WTC11 (cell line): ENCODE measurements around the gene MYLK2. TPM values are rescaled to one million over a fixed set of nuclear protein-coding genes. Genes with fewer than 3 reads are reported as not detected.

Source experiments
- ATAC-seq: fragments of 200-7000 bp; cut with Tn5 transposase; 2 replicates; pipeline ENCODE4 v1.10.0; 2021; ENCODE audit warnings: mild to moderate bottlenecking, moderate library complexity
- CTCF ChIA-PET: fragments of 300-600 bp; sonication (Branson Sonifier 250); formaldehyde crosslinking; loops from one replicate; lab custom pipeline; 2021; ENCODE audit warnings: antibody characterized with exemption; lab: Charles Lee
- POLR2A ChIA-PET: fragments of 350-600 bp; sonication (Branson Sonifier 250); formaldehyde crosslinking; loops from one replicate; lab custom pipeline; 2021; ENCODE audit warnings: antibody characterized with exemption; lab: Charles Lee
- DNase-seq: peaks from one replicate; pipeline ENCODE4 v3.0.0; 2021; ENCODE audit warnings: low spot score
- H3K27ac Mint-ChIP-seq: 2 replicates; pipeline ENCODE4 v1.8.0; 2021; ENCODE audit warnings: mixed read lengths
- H3K27me3 Mint-ChIP-seq: 2 replicates; pipeline ENCODE4 v1.8.0; 2021; ENCODE audit warnings: low read depth, mild to moderate bottlenecking, moderate library complexity, mixed read lengths
- H3K36me3 Mint-ChIP-seq: 2 replicates; pipeline ENCODE4 v1.8.0; 2021; ENCODE audit warnings: mixed read lengths
- H3K4me1 Mint-ChIP-seq: 2 replicates; pipeline ENCODE4 v1.8.0; 2022; ENCODE audit warnings: mixed read lengths
- H3K4me3 Mint-ChIP-seq: 2 replicates; pipeline ENCODE4 v1.8.0; 2021; ENCODE audit warnings: mild to moderate bottlenecking, moderate library complexity, mixed read lengths
- H3K9me3 Mint-ChIP-seq: 2 replicates; pipeline ENCODE4 v1.8.0; 2021; ENCODE audit warnings: mixed read lengths
- CBFB ChIP-seq: sonication (generic); formaldehyde crosslinking; IDR thresholded peaks from 2 replicates; pipeline ENCODE4 v1.8.1; 2022; ENCODE audit warnings: mild to moderate bottlenecking, low read depth, missing genetic modification reagents
- CDX4 ChIP-seq: fragments of 250-450 bp; sonication (Bioruptor Pico); IDR thresholded peaks from 2 replicates; pipeline ENCODE4 v1.9.0; 2021; ENCODE audit warnings: moderate library complexity, mild to moderate bottlenecking, inconsistent platforms, borderline replicate concordance
- FOXP1 ChIP-seq: sonication (generic); formaldehyde crosslinking; IDR thresholded peaks from 2 replicates; pipeline ENCODE4 v1.8.0; 2022; ENCODE audit warnings: missing genetic modification reagents, mild to moderate bottlenecking, moderate library complexity, borderline replicate concordance
- GRHL2 ChIP-seq: fragments of 250-450 bp; sonication (Bioruptor Pico); IDR thresholded peaks from 2 replicates; pipeline ENCODE4 v1.8.0; 2022; ENCODE audit warnings: mild to moderate bottlenecking, moderate library complexity; ENCODE audit not compliant: insufficient replicate concordance, severe bottlenecking
- JUN ChIP-seq: sonication (generic); formaldehyde crosslinking; IDR thresholded peaks from 2 replicates; pipeline ENCODE4 v1.8.0; 2023; ENCODE audit warnings: mild to moderate bottlenecking, missing genetic modification reagents
- MAX ChIP-seq: sonication (generic); formaldehyde crosslinking; IDR thresholded peaks from 2 replicates; pipeline ENCODE4 v1.8.0; 2022; ENCODE audit warnings: mild to moderate bottlenecking, missing genetic modification reagents
- NFATC4 ChIP-seq: fragments of 250-450 bp; sonication (Bioruptor Pico); IDR thresholded peaks from 2 replicates; pipeline ENCODE4 v1.9.0; 2021; ENCODE audit warnings: mild to moderate bottlenecking
- NR3C1 ChIP-seq: sonication (generic); formaldehyde crosslinking; conservative IDR thresholded peaks from 2 replicates; pipeline ENCODE4 v1.8.1; 2023; ENCODE audit warnings: low read depth, mild to moderate bottlenecking, missing genetic modification reagents
- SP1 ChIP-seq: sonication (generic); formaldehyde crosslinking; conservative IDR thresholded peaks from 2 replicates; pipeline ENCODE4 v1.8.1; 2022; ENCODE audit warnings: missing genetic modification reagents
- TP53 ChIP-seq: sonication (generic); formaldehyde crosslinking; IDR thresholded peaks from 2 replicates; pipeline ENCODE4 v1.8.1; 2023; ENCODE audit warnings: mild to moderate bottlenecking, missing genetic modification reagents
- ZNF138 ChIP-seq: sonication (generic); formaldehyde crosslinking; conservative IDR thresholded peaks from 2 replicates; pipeline ENCODE4 v1.8.1; 2022; ENCODE audit warnings: mild to moderate bottlenecking, moderate library complexity, missing genetic modification reagents
- ZNF317 ChIP-seq: sonication (generic); formaldehyde crosslinking; IDR thresholded peaks from 2 replicates; pipeline ENCODE4 v1.8.1; 2023; ENCODE audit warnings: low read depth, mild to moderate bottlenecking, moderate library complexity, missing genetic modification reagents, borderline replicate concordance
- ZNF396 ChIP-seq: fragments of 250-450 bp; sonication (Bioruptor Pico); IDR thresholded peaks from 2 replicates; pipeline ENCODE4 v1.8.0; 2021; ENCODE audit warnings: mild to moderate bottlenecking, moderate library complexity, borderline replicate concordance
- ZNF425 ChIP-seq: fragments of 250-450 bp; sonication (Bioruptor Pico); conservative IDR thresholded peaks from 2 replicates; pipeline ENCODE4 v1.9.0; 2021; ENCODE audit warnings: mild to moderate bottlenecking
- ZNF512 ChIP-seq: sonication (generic); formaldehyde crosslinking; IDR thresholded peaks from 2 replicates; pipeline ENCODE4 v1.8.1; 2022; ENCODE audit warnings: missing genetic modification reagents, borderline replicate concordance
- total RNA-seq: library from RNA; stranded (reverse); gene quantifications from 3 replicates; pipeline ENCODE4 v1.2.3, GENCODE V29; 2021

Gene MYLK2
- total RNA-seq, 1 experiment from 2014 or later = 0.28 TPM

- H3K36me3 Mint-ChIP-seq = no peaks in the 10 kb centered on the region
- ChIA-PET CTCF (interaction anchor here (0.7 to 3.6 kb wide), 15 partner anchors 8 to 171 kb away, joined by 3 to 28 read pairs (median 6); partner anchors contain the start of genes FOXS1, PDRG1 and XKR7), POLR2A (interaction anchor here (1.0 to 1.6 kb wide), 4 partner anchors 10 to 109 kb away, joined by 3 to 6 read pairs (median 5); partner anchors contain the start of genes DUSP15, PDRG1 and TTLL9)
- peak overlapping the region; percentile 72 for H3K4me3 Mint-ChIP-seq
- TF ChIP-seq CBFB (CRISPR knock-in tag) (no peak), NFATC4 (no peak), MAX (CRISPR knock-in tag) (no peak), CDX4 (CRISPR knock-in tag) (no peak), ZNF425 (CRISPR knock-in tag) (no peak), ZNF317 (no peak), GRHL2 (CRISPR knock-in tag) (no peak), ZNF396 (no peak)
- ATAC-seq = no peak
- DNase-seq = no peak
- H3K9me3 Mint-ChIP-seq = no peaks in the 10 kb centered on the region
- H3K27me3 Mint-ChIP-seq = peaks cover 35% of the 10 kb centered on the region
- H3K27ac Mint-ChIP-seq = no peak overlapping the region
- peaks cover 15% of the 10 kb centered on the region for H3K4me1 Mint-ChIP-seq
Observed at GRCh38 chr20:31859998-31860380, 40.8 kb downstream of the MYLK2 start.

GRCh38 chr20:31860390-31861134 lies 41.4 kb downstream of the MYLK2 start:
- ChIA-PET CTCF (interaction anchor here (0.7 to 3.6 kb wide), 17 partner anchors 8 to 231 kb away, joined by 3 to 28 read pairs (median 6); partner anchors contain the start of genes FOXS1, PDRG1 and XKR7), POLR2A (interaction anchor here (1.0 to 1.6 kb wide), 4 partner anchors 9 to 108 kb away, joined by 3 to 6 read pairs (median 5); partner anchors contain the start of genes DUSP15, PDRG1 and TTLL9)
- Mint-ChIP-seq H3K27me3 (peaks cover 35% of the 10 kb centered on the region), H3K36me3 (no peaks in the 10 kb centered on the region), H3K4me1 (peaks cover 15% of the 10 kb centered on the region), H3K4me3 (peak overlapping the region; percentile 72), H3K9me3 (no peaks in the 10 kb centered on the region), H3K27ac (no peak overlapping the region)
- DNase-seq = peak; percentile 41
- TF ChIP-seq NR3C1 (CRISPR knock-in tag) (0 out of 2 replicates have a peak, but pooled peaks have one; percentile 49), FOXP1 (no peak)
- ATAC-seq = peak; percentile 8

GRCh38 chr20:31861135-31861384 lies 41.9 kb downstream of the MYLK2 start:
- DNase-seq (peak; percentile 60), ATAC-seq (peak; percentile 20)
- ChIA-PET POLR2A (interaction anchor here (0.6 to 1.5 kb wide), 3 partner anchors 81 to 159 kb away, joined by 4 to 6 read pairs (median 4); partner anchors contain the start of gene PDRG1), CTCF (interaction anchor here (0.6 to 3.6 kb wide), 15 partner anchors 8 to 347 kb away, joined by 3 to 28 read pairs (median 7); partner anchors contain the start of genes HM13, PDRG1 and XKR7)
- H3K9me3 Mint-ChIP-seq = no peaks in the 10 kb centered on the region
- peak overlapping the region; percentile 72 for H3K4me3 Mint-ChIP-seq
- H3K27ac Mint-ChIP-seq = no peak overlapping the region
- no peaks in the 10 kb centered on the region for H3K36me3 Mint-ChIP-seq
- TF ChIP-seq SP1 (CRISPR knock-in tag) (peak; percentile 24; the same call in 1 of the 2 replicates), JUN (CRISPR knock-in tag) (no peak), ZNF512 (CRISPR knock-in tag) (no peak), TP53 (CRISPR knock-in tag) (peak; percentile 67; the same call in 1 of the 2 replicates), ZNF138 (0 out of 2 replicates have a peak, but pooled peaks have one; percentile 47)
- H3K4me1 Mint-ChIP-seq = peaks cover 15% of the 10 kb centered on the region
- H3K27me3 Mint-ChIP-seq = peaks cover 35% of the 10 kb centered on the region
